WTC11 (cell line): Measurements from ENCODE around the gene IL17F. TPM values are rescaled to one million over a fixed set of nuclear protein-coding genes. Genes with fewer than 3 reads are reported as not detected.

Source experiments
- ATAC-seq: fragments of 200-7000 bp; cut with Tn5 transposase; 2 replicates; pipeline ENCODE4 v1.10.0; 2021; ENCODE audit warnings: mild to moderate bottlenecking, moderate library complexity
- CTCF ChIA-PET: fragments of 300-600 bp; sonication (Branson Sonifier 250); formaldehyde crosslinking; loops from one replicate; lab custom pipeline; 2021; ENCODE audit warnings: antibody characterized with exemption; lab: Charles Lee
- POLR2A ChIA-PET: fragments of 350-600 bp; sonication (Branson Sonifier 250); formaldehyde crosslinking; loops from one replicate; lab custom pipeline; 2021; ENCODE audit warnings: antibody characterized with exemption; lab: Charles Lee
- DNase-seq: peaks from one replicate; pipeline ENCODE4 v3.0.0; 2021; ENCODE audit warnings: low spot score
- H3K27ac Mint-ChIP-seq: 2 replicates; pipeline ENCODE4 v1.8.0; 2021; ENCODE audit warnings: mixed read lengths
- H3K27me3 Mint-ChIP-seq: 2 replicates; pipeline ENCODE4 v1.8.0; 2021; ENCODE audit warnings: low read depth, mild to moderate bottlenecking, moderate library complexity, mixed read lengths
- H3K36me3 Mint-ChIP-seq: 2 replicates; pipeline ENCODE4 v1.8.0; 2021; ENCODE audit warnings: mixed read lengths
- H3K4me1 Mint-ChIP-seq: 2 replicates; pipeline ENCODE4 v1.8.0; 2022; ENCODE audit warnings: mixed read lengths
- H3K4me3 Mint-ChIP-seq: 2 replicates; pipeline ENCODE4 v1.8.0; 2021; ENCODE audit warnings: mild to moderate bottlenecking, moderate library complexity, mixed read lengths
- H3K9me3 Mint-ChIP-seq: 2 replicates; pipeline ENCODE4 v1.8.0; 2021; ENCODE audit warnings: mixed read lengths
- ATF2 ChIP-seq: sonication (generic); formaldehyde crosslinking; IDR thresholded peaks from 2 replicates; pipeline ENCODE4 v1.8.1; 2022; ENCODE audit warnings: low read depth, missing genetic modification reagents, borderline replicate concordance
- CREB1 ChIP-seq: sonication (generic); formaldehyde crosslinking; IDR thresholded peaks from 2 replicates; pipeline ENCODE4 v1.8.0; 2023; ENCODE audit warnings: mild to moderate bottlenecking, missing genetic modification reagents
- CREM ChIP-seq: sonication (generic); formaldehyde crosslinking; IDR thresholded peaks from 2 replicates; pipeline ENCODE4 v1.8.1; 2022; ENCODE audit warnings: mild to moderate bottlenecking, missing genetic modification reagents, moderate library complexity
- EMX1 ChIP-seq: fragments of 250-450 bp; sonication (Bioruptor Pico); IDR thresholded peaks from 2 replicates; pipeline ENCODE4 v1.8.0; 2021; ENCODE audit warnings: mild to moderate bottlenecking
- ESRRA ChIP-seq: sonication (generic); formaldehyde crosslinking; IDR thresholded peaks from 2 replicates; pipeline ENCODE4 v1.8.1; 2022; ENCODE audit warnings: mild to moderate bottlenecking, missing genetic modification reagents, borderline replicate concordance
- FOXK1 ChIP-seq: sonication (generic); formaldehyde crosslinking; IDR thresholded peaks from 2 replicates; pipeline ENCODE4 v1.8.0; 2022; ENCODE audit warnings: mild to moderate bottlenecking, moderate library complexity, missing genetic modification reagents
- FOXP1 ChIP-seq: sonication (generic); formaldehyde crosslinking; IDR thresholded peaks from 2 replicates; pipeline ENCODE4 v1.8.0; 2022; ENCODE audit warnings: missing genetic modification reagents, mild to moderate bottlenecking, moderate library complexity, borderline replicate concordance
- GABPB1 ChIP-seq: sonication (generic); formaldehyde crosslinking; IDR thresholded peaks from 2 replicates; pipeline ENCODE4 v1.8.1; 2023; ENCODE audit warnings: mild to moderate bottlenecking, missing genetic modification reagents
- IRF2 ChIP-seq: sonication (generic); formaldehyde crosslinking; IDR thresholded peaks from 2 replicates; pipeline ENCODE4 v1.8.0; 2022; ENCODE audit warnings: low read depth, missing genetic modification reagents, borderline replicate concordance
- KAT7 ChIP-seq: sonication (generic); formaldehyde crosslinking; IDR thresholded peaks from 2 replicates; pipeline ENCODE4 v1.8.1; 2023; ENCODE audit warnings: missing genetic modification reagents, mild to moderate bottlenecking, borderline replicate concordance
- NFATC4 ChIP-seq: fragments of 250-450 bp; sonication (Bioruptor Pico); IDR thresholded peaks from 2 replicates; pipeline ENCODE4 v1.9.0; 2021; ENCODE audit warnings: mild to moderate bottlenecking
- NFYB ChIP-seq: sonication (generic); formaldehyde crosslinking; conservative IDR thresholded peaks from 2 replicates; pipeline ENCODE4 v1.8.0; 2022; ENCODE audit warnings: low read depth, missing genetic modification reagents
- ZBTB21 ChIP-seq: sonication (generic); formaldehyde crosslinking; IDR thresholded peaks from 2 replicates; pipeline ENCODE4 v1.8.1; 2023; ENCODE audit warnings: mild to moderate bottlenecking, missing genetic modification reagents, borderline replicate concordance
- ZMAT4 ChIP-seq: fragments of 250-450 bp; sonication (Bioruptor Pico); IDR thresholded peaks from 2 replicates; pipeline ENCODE4 v1.9.0; 2021; ENCODE audit warnings: mild to moderate bottlenecking
- ZNF121 ChIP-seq: sonication (generic); formaldehyde crosslinking; IDR thresholded peaks from 2 replicates; pipeline ENCODE4 v1.8.0; 2023; ENCODE audit warnings: missing genetic modification reagents
- ZNF232 ChIP-seq: sonication (generic); formaldehyde crosslinking; IDR thresholded peaks from 2 replicates; pipeline ENCODE4 v1.8.0; 2022; ENCODE audit warnings: mild to moderate bottlenecking, missing genetic modification reagents
- ZNF281 ChIP-seq: sonication (generic); formaldehyde crosslinking; IDR thresholded peaks from 2 replicates; pipeline ENCODE4 v1.8.0; 2023; ENCODE audit warnings: mild to moderate bottlenecking, missing genetic modification reagents
- total RNA-seq: library from RNA; stranded (reverse); gene quantifications from 3 replicates; pipeline ENCODE4 v1.2.3, GENCODE V29; 2021
- TF ChIP-seq, protein P1 (sequence below): sonication (generic); formaldehyde crosslinking; conservative IDR thresholded peaks from 2 replicates; pipeline ENCODE4 v1.8.1; 2023; ENCODE audit warnings: mild to moderate bottlenecking, low read depth, missing genetic modification reagents, moderate library complexity
- TF ChIP-seq, protein P2 (sequence below): sonication (generic); formaldehyde crosslinking; IDR thresholded peaks from 2 replicates; pipeline ENCODE4 v1.8.0; 2022; ENCODE audit warnings: missing genetic modification reagents

Gene IL17F
- total RNA-seq, 1 experiment from 2014 or later: not detected

GRCh38 chr6:52213127-52213526 is 31.2 kb downstream of the IL17F start:
- no peak for DNase-seq
- peaks cover 14% of the 10 kb centered on the region for H3K4me1 Mint-ChIP-seq
- CTCF ChIA-PET: interaction anchor here (1.0 to 1.8 kb wide), 3 partner anchors 11 to 126 kb away, joined by 3 to 11 read pairs (median 4); no protein-coding TSS in a partner anchor

More at GRCh38 chr6:52213127-52213526, 31.2 kb downstream of the IL17F start:
- Mint-ChIP-seq H3K9me3 (no peaks in the 10 kb centered on the region), H3K4me3 (no peak overlapping the region), H3K27me3 (no peaks in the 10 kb centered on the region), H3K27ac (no peak overlapping the region), H3K36me3 (no peaks in the 10 kb centered on the region)
- no peak for ATAC-seq
- POLR2A ChIA-PET: no interaction called here
- TF ChIP-seq NFATC4 (no peak), ZNF232 (CRISPR knock-in tag) (no peak), EMX1 (CRISPR knock-in tag) (no peak), FOXP1 (no peak), GABPB1 (CRISPR knock-in tag) (no peak), CREM (no peak), ATF2 (no peak), ZMAT4 (CRISPR knock-in tag) (no peak), ZNF121 (CRISPR knock-in tag) (no peak), ZBTB21 (no peak), NFYB (CRISPR knock-in tag) (no peak), FOXK1 (no peak), ESRRA (no peak), ZNF281 (CRISPR knock-in tag) (no peak), CREB1 (CRISPR knock-in tag) (no peak), KAT7 (CRISPR knock-in tag) (no peak), IRF2 (no peak)
- TF ChIP-seq, protein P1, sequence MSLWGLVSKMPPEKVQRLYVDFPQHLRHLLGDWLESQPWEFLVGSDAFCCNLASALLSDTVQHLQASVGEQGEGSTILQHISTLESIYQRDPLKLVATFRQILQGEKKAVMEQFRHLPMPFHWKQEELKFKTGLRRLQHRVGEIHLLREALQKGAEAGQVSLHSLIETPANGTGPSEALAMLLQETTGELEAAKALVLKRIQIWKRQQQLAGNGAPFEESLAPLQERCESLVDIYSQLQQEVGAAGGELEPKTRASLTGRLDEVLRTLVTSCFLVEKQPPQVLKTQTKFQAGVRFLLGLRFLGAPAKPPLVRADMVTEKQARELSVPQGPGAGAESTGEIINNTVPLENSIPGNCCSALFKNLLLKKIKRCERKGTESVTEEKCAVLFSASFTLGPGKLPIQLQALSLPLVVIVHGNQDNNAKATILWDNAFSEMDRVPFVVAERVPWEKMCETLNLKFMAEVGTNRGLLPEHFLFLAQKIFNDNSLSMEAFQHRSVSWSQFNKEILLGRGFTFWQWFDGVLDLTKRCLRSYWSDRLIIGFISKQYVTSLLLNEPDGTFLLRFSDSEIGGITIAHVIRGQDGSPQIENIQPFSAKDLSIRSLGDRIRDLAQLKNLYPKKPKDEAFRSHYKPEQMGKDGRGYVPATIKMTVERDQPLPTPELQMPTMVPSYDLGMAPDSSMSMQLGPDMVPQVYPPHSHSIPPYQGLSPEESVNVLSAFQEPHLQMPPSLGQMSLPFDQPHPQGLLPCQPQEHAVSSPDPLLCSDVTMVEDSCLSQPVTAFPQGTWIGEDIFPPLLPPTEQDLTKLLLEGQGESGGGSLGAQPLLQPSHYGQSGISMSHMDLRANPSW (CRISPR knock-in tag): no peak
- TF ChIP-seq, protein P2, sequence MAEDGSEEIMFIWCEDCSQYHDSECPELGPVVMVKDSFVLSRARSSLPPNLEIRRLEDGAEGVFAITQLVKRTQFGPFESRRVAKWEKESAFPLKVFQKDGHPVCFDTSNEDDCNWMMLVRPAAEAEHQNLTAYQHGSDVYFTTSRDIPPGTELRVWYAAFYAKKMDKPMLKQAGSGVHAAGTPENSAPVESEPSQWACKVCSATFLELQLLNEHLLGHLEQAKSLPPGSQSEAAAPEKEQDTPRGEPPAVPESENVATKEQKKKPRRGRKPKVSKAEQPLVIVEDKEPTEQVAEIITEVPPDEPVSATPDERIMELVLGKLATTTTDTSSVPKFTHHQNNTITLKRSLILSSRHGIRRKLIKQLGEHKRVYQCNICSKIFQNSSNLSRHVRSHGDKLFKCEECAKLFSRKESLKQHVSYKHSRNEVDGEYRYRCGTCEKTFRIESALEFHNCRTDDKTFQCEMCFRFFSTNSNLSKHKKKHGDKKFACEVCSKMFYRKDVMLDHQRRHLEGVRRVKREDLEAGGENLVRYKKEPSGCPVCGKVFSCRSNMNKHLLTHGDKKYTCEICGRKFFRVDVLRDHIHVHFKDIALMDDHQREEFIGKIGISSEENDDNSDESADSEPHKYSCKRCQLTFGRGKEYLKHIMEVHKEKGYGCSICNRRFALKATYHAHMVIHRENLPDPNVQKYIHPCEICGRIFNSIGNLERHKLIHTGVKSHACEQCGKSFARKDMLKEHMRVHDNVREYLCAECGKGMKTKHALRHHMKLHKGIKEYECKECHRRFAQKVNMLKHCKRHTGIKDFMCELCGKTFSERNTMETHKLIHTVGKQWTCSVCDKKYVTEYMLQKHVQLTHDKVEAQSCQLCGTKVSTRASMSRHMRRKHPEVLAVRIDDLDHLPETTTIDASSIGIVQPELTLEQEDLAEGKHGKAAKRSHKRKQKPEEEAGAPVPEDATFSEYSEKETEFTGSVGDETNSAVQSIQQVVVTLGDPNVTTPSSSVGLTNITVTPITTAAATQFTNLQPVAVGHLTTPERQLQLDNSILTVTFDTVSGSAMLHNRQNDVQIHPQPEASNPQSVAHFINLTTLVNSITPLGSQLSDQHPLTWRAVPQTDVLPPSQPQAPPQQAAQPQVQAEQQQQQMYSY: no peak
